Activated CD8-positive, alpha-beta memory T cell treated with anti-CD3 and anti-CD28 coated beads, Interleukin-2, amount 50 U/mL, for 1 hour (primary cell): ENCODE data around the gene ATOSB.

Source experiments
- DNase-seq: peaks from one replicate; pipeline ENCODE4 v3.0.0-alpha.2; 2020; ENCODE audit errors: extremely low read depth

Gene ATOSB

DNA sequence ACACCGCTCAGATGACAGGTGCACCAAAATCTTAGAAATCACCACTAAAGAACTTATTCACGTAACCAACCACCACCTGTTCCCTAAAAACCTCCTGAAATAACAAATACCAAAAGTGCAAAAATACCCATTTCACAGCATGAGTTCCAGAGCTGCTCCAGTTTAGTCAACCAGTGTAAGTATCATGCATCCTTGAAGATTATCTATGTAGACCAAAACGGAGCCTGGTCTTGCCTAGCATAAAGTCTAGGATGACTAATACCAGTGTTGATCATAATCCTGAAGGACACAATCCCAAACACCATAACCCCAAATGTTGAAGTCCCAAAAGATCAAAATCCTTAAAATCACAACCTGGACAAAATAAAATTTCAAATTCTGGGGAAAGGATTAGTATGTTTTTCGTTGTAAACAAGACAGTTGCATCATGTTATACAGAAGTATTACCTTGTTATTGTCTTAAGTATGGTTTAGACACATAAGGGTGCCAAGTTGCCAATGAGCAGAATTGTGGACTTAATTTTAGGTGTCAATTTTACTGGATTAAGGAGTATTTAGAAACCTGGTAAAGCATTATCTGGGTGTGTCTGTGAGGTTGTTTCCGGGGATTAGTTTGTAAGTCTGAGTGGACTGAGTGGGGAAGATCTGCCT lies 61.4 kb downstream of the ATOSB start:
- DNase-seq = no peak
